ENCODE results near the gene UBE2V1. TPM values are rescaled to one million over a fixed set of nuclear protein-coding genes. Genes with fewer than 3 reads are reported as not detected.

The UBE2V1 gene
- total RNA-seq, 1 experiment from 2014 or later = 212 TPM

DNA sequence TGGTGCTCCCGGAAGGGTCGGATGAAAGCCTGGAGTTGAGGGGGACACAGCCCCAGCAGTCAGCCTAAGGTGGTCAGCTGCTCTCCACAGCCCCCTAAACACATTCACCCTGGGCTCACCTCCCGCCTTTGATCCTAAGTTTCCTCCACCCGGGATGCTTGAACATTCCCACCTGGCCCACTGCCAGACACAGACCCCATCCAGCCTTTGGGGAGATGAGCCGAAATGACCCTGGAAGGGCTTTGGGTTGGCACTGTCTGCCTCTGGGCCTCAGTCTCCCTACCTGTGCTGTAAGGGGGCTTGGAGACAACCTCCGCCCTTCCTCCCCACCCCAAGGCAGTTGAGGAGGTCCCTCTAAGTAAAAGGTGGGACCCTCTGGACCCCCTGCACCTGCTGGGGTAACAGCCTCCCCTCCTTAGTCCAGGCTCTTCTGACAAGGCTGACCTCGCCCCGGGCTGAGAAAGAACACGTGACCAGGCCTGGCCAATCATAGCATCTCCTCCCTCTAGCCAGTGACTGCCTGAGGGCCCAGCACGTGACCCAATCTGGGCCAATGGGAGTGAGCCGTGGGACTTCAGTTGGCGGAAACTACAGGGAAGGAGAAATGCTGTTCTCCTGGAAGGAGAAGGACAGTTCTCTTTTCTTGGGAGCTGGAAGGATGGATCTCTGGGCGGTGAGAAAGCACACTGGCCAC is 16.9 kb upstream of the UBE2V1 start:
- intact Hi-C loops (cut with micrococcal nuclease; ENCODE audit: unreplicated experiment) = no loop called here
- no peaks in the 10 kb centered on the region for H3K9me3 Mint-ChIP-seq (ENCODE audit: low read depth, unreplicated experiment)
- no peak overlapping the region for H3K27ac Mint-ChIP-seq (ENCODE audit: unreplicated experiment)
- no TSS peak for BruUV-seq (replicated peaks)
- DNase-seq = no peak
- TF ChIP-seq, protein P1, sequence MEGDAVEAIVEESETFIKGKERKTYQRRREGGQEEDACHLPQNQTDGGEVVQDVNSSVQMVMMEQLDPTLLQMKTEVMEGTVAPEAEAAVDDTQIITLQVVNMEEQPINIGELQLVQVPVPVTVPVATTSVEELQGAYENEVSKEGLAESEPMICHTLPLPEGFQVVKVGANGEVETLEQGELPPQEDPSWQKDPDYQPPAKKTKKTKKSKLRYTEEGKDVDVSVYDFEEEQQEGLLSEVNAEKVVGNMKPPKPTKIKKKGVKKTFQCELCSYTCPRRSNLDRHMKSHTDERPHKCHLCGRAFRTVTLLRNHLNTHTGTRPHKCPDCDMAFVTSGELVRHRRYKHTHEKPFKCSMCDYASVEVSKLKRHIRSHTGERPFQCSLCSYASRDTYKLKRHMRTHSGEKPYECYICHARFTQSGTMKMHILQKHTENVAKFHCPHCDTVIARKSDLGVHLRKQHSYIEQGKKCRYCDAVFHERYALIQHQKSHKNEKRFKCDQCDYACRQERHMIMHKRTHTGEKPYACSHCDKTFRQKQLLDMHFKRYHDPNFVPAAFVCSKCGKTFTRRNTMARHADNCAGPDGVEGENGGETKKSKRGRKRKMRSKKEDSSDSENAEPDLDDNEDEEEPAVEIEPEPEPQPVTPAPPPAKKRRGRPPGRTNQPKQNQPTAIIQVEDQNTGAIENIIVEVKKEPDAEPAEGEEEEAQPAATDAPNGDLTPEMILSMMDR (IDR thresholded peaks at IDR 0.05; ENCODE audit: unreplicated experiment) = no peak
- H3K27me3 Mint-ChIP-seq (ENCODE audit: unreplicated experiment) = no peaks in the 10 kb centered on the region
- H3K4me1 Mint-ChIP-seq (ENCODE audit: low read depth, unreplicated experiment) = peaks cover 9% of the 10 kb centered on the region
- peaks cover 61% of the 10 kb centered on the region for H3K36me3 Mint-ChIP-seq (ENCODE audit: insufficient read depth, unreplicated experiment)
- CTCF ChIA-PET = no interaction called here
- H3K4me3 Mint-ChIP-seq (ENCODE audit: low read depth, unreplicated experiment) = no peak overlapping the region

DNA sequence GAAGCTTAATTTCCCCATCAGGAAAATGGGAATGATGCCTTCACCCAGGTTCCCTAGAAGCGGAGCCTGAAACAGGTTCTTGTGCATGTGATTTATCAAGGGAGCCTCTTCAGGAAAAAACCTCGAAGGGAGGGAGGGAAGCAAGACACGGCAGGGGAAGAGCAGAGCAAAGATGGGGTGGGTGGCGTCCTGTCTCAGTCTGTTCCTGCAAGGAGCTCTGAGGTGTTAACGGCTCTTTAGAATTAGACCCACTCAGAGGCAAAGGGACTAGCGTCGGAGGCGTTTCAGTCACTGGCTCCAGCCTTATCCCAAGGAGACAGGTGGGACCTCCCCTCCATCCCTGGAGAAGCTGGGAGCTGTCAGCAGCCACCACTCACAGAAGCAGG is 15.6 kb upstream of the UBE2V1 start:
- Mint-ChIP-seq H3K27ac (ENCODE audit: unreplicated experiment) (no peak overlapping the region), H3K4me3 (ENCODE audit: low read depth, unreplicated experiment) (no peak overlapping the region), H3K9me3 (ENCODE audit: low read depth, unreplicated experiment) (no peaks in the 10 kb centered on the region), H3K27me3 (ENCODE audit: unreplicated experiment) (no peaks in the 10 kb centered on the region), H3K36me3 (ENCODE audit: insufficient read depth, unreplicated experiment) (peaks cover 74% of the 10 kb centered on the region), H3K4me1 (ENCODE audit: low read depth, unreplicated experiment) (peaks cover 9% of the 10 kb centered on the region)
- CTCF ChIA-PET = interaction anchor here (0.8 kb wide), 1 partner anchor 11 kb away, joined by 5 read pairs; no protein-coding TSS in a partner anchor
- BruUV-seq (replicated peaks) = no TSS peak
- TF ChIP-seq, protein P1 (IDR thresholded peaks at IDR 0.05; ENCODE audit: unreplicated experiment) = no peak
- no peak for DNase-seq
- intact Hi-C loops (cut with micrococcal nuclease; ENCODE audit: unreplicated experiment) = no loop called here

DNA sequence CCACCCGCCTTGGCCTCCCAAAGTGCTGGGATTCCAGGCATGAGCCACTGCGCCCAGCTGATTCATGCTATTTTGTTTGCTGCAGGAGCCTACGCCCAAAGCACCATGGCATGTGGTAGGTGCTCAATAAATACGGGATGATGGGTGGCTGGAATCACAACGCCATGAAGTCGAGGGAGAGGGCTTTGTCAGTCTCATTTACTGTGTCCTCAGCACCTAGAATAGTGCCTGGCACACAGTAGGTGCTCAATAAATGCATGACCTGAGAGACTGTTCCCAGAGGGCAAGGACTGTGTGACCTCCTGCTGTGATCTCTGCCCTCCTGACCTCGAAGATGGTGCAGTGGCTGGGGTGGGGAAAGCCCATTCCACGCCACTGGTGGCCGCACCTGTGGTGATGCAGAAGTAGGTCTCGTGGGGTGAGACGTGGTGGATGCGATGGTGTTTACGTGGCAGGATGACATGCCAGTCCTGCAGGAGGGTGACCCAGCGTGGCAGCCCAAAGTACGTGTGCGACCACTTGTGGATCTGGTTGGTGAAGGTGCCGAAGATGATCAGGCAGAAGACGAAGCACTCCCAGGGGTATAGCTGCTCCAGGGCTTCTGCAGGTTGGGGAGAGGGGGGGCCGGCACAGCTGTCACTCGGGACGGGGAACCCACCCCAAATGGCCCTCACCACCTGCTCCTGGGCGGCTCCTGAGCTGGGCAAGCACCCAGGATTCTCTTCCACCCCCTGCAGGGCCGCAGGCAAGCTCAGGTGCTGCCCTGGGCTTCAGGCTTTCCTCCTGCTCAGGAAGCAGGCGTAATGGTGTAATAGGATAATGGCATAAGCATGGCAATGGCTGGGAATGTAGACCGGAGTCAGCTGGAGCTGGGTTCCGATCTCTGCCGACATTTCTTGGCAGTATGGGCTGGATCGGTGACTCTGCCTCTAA is 14.9 kb upstream of the UBE2V1 start:
- DNase-seq = no peak
- intact Hi-C loops (cut with micrococcal nuclease; ENCODE audit: unreplicated experiment) = no loop called here
- H3K27me3 Mint-ChIP-seq (ENCODE audit: unreplicated experiment) = no peaks in the 10 kb centered on the region
- H3K4me3 Mint-ChIP-seq (ENCODE audit: low read depth, unreplicated experiment) = no peak overlapping the region
- CTCF ChIA-PET = interaction anchor here (0.6 to 0.8 kb wide), 4 partner anchors 12 to 973 kb away, joined by 3 to 8 read pairs (median 5); no protein-coding TSS in a partner anchor
- TF ChIP-seq, protein P1 (IDR thresholded peaks at IDR 0.05; ENCODE audit: unreplicated experiment) = no peak
- H3K9me3 Mint-ChIP-seq (ENCODE audit: low read depth, unreplicated experiment) = peaks cover 2% of the 10 kb centered on the region
- H3K27ac Mint-ChIP-seq (ENCODE audit: unreplicated experiment) = no peak overlapping the region
- H3K36me3 Mint-ChIP-seq (ENCODE audit: insufficient read depth, unreplicated experiment) = peaks cover 80% of the 10 kb centered on the region
- BruUV-seq (replicated peaks) = no TSS peak
- peaks cover 9% of the 10 kb centered on the region for H3K4me1 Mint-ChIP-seq (ENCODE audit: low read depth, unreplicated experiment)

DNA sequence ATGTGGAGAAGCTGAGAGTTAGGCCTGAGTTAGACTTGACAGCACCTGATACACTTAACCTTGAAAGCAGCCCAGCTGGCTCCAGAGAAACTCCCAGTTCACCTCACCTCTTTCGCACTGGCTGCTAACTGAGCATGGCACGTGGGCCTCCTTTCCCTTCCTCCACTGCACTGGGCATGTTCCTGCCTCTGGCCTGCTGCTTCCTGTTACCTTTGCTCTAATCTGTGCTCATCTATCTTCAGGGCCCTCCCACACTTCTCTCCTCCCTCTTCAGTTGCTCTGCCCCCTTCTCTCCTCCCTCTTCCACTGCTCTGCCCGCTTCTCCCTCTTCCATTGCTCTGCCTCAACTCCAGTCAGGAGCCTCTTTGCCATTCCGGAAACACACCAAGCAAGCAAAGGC is 13.7 kb upstream of the UBE2V1 start:
- no peak overlapping the region for H3K27ac Mint-ChIP-seq (ENCODE audit: unreplicated experiment)
- peaks cover 2% of the 10 kb centered on the region for H3K9me3 Mint-ChIP-seq (ENCODE audit: low read depth, unreplicated experiment)

More for the DNA sequence above, 13.7 kb upstream of the UBE2V1 start:
- BruUV-seq (replicated peaks) = no TSS peak
- TF ChIP-seq, protein P1 (IDR thresholded peaks at IDR 0.05; ENCODE audit: unreplicated experiment) = no peak
- intact Hi-C loops (cut with micrococcal nuclease; ENCODE audit: unreplicated experiment) = no loop called here
- no peak overlapping the region for H3K4me3 Mint-ChIP-seq (ENCODE audit: low read depth, unreplicated experiment)
- CTCF ChIA-PET = interaction anchor here (0.6 kb wide), 1 partner anchor 44 kb away, joined by 3 read pairs; no protein-coding TSS in a partner anchor
- H3K4me1 Mint-ChIP-seq (ENCODE audit: low read depth, unreplicated experiment) = peaks cover 9% of the 10 kb centered on the region
- no peak for DNase-seq
- no peaks in the 10 kb centered on the region for H3K27me3 Mint-ChIP-seq (ENCODE audit: unreplicated experiment)
- H3K36me3 Mint-ChIP-seq (ENCODE audit: insufficient read depth, unreplicated experiment) = peaks cover 82% of the 10 kb centered on the region
